Right lobe of liver (tissue), 6 donors: ENCODE results near the gene FMNL2. TPM values are rescaled to one million over a fixed set of nuclear protein-coding genes. Genes with fewer than 3 reads are reported as not detected.
A peak's percentile ranks its signal among the peaks of the same experiment; 100 is the strongest.

ENCODE experiments used
- ATAC-seq, 4 donors: fragments of 200-7000 bp; cut with Tn5 transposase; one replicate each; pipeline ENCODE4 v1.9.1; 2020; ENCODE audit warnings: mild to moderate bottlenecking in 4 of 4, moderate library complexity in 4 of 4
- DNase-seq, 3 donors: peaks; one replicate each; pipeline ENCODE4 v3.0.0-alpha.2; 2020
- H3K27ac ChIP-seq, 3 donors: fragments of 200-600 bp; one replicate each; pipeline ENCODE4 v1.8.0; 2022
- H3K27me3 ChIP-seq, 2 donors: fragments of 200-600 bp; one replicate each; pipeline ENCODE4 v1.8.0; 2022
- H3K36me3 ChIP-seq, 4 donors: fragments of 200-600 bp; sonication (generic) in 1 of 4; one replicate each; pipeline versions ENCODE4 v1.5.1 to v1.8.0; 2017 to 2022; ENCODE audit warnings: control low read depth in 1 of 4
- H3K4me1 ChIP-seq, 4 donors: fragments of 200-600 bp; sonication (generic) in 1 of 4; one replicate each; pipeline versions ENCODE4 v1.5.1 to v1.8.0; 2017 to 2022; ENCODE audit warnings: control low read depth in 1 of 4
- H3K4me3 ChIP-seq, 3 donors: fragments of 200-600 bp; one replicate each; pipeline ENCODE4 v1.8.0; 2022
- H3K9me3 ChIP-seq, 4 donors: fragments of 200-600 bp; sonication (generic) in 1 of 4; one replicate each; pipeline versions ENCODE4 v1.5.1 to v1.8.0; 2017 to 2022; ENCODE audit warnings: control low read depth in 1 of 4
- CTCF ChIP-seq, 4 donors: fragments of 200-600 bp in 3 of 4; fragments of 450-650 bp in 1 of 4; IDR thresholded peaks; one replicate each; pipeline versions ENCODE4 v1.5.1 to v1.8.0; 2016 to 2022; ENCODE audit warnings: antibody characterized with exemption in 4 of 4, mild to moderate bottlenecking in 2 of 4
- POLR2A ChIP-seq: fragments of 450-650 bp; IDR thresholded peaks from one replicate; pipeline ENCODE4 v1.6.1; 2017; ENCODE audit warnings: antibody characterized with exemption, mild to moderate bottlenecking
- WGBS: methylation state at CpG from one replicate; pipeline ENCODE4 v1.1.6; 2018; ENCODE audit warnings: low coverage, low lambda C conversion rate; ENCODE audit not compliant: insufficient coverage; ENCODE audit errors: missing lambda C conversion rate; 5-methylcytosine and 5-hydroxymethylcytosine counted together
- intact Hi-C, 2 donors: fragments of 100-400 bp; cut with DNase I; formaldehyde crosslinking; loops; one replicate each; pipeline versions ENCODE4 v1.11.2 to v1.14.1; 2022
- total RNA-seq, 6 experiments: library from RNA; depleted of rRNA in 2 of 6; stranded (reverse); fragments of >200 nt in 2 of 6; fragmentation: NEBNext Ultra II Directional in 3 of 6; extraction: Animal tissue kit (Norgen Biotek cat#: 25700) in 3 of 6; gene quantifications; one replicate each; pipeline versions ENCODE4 v1.1.0 to v1.2.4, GENCODE V29; 2016 to 2023
- donor health status: DM: no; HTN: yes; CAD: no.
- donor health status: DM: no; HTN: no; CAD: no.
- donor health status: DM: no; HTN: no; CAD: no.
- donor health status: DM: no; HTN: yes; CAD: no.
- donor health status: DM: no; HTN: yes; CAD: no.

Gene FMNL2
- total RNA-seq, 6 experiments from 2014 or later: 3.5 to 12.1 (median 7.1) TPM

- intact Hi-C loops: no loop called here
- Histone ChIP-seq H3K4me1 (no peaks in the 10 kb centered on the region), H3K36me3 (no peaks in the 10 kb centered on the region), H3K4me3 (no peak overlapping the region), H3K27ac (no peak overlapping the region), H3K27me3 (no peaks in the 10 kb centered on the region), H3K9me3 (no peaks in the 10 kb centered on the region)
- ATAC-seq (no peak), DNase-seq (no peak)
- TF ChIP-seq POLR2A: no peak
- TF ChIP-seq CTCF (IDR thresholded peaks at IDR 0.05): no peak
- 77% methylated on average over 4 of the region's 4 CpGs for WGBS
Measured at GRCh38 chr2:152543717-152544116, 208.7 kb downstream of the FMNL2 start.

DNA sequence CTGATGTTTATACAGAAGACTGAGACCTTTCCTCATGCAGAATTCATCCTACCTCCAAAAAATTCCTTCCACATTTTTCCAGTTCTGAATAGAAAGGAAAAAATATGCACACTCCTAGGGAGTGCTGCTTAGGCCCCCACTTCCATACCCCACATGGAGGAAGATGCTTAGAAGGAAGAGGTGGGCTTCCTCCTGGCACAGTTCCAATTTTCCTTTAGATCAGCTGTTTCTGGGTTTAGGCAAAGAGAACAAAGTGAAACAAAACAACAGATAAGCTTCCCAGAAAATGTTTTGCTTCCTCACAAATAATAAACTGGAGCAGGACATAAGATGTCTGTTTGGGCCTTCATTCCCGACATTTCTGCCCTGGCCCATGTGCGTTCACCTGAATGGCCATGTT, 209.7 kb downstream of the FMNL2 start:
- intact Hi-C loops: no loop called here
- Histone ChIP-seq H3K27me3 (no peaks in the 10 kb centered on the region), H3K27ac (no peak overlapping the region), H3K4me1 (no peaks in the 10 kb centered on the region), H3K9me3 (no peaks in the 10 kb centered on the region), H3K36me3 (no peaks in the 10 kb centered on the region), H3K4me3 (no peak overlapping the region)
- peak in 3 of 4 donors; percentile 14 to 36 (median 15) for ATAC-seq
- DNase-seq: no peak
- TF ChIP-seq POLR2A (no peak), CTCF (IDR thresholded peaks at IDR 0.05) (no peak)
- WGBS: 55% methylated on average over 2 of the region's 2 CpGs

DNA sequence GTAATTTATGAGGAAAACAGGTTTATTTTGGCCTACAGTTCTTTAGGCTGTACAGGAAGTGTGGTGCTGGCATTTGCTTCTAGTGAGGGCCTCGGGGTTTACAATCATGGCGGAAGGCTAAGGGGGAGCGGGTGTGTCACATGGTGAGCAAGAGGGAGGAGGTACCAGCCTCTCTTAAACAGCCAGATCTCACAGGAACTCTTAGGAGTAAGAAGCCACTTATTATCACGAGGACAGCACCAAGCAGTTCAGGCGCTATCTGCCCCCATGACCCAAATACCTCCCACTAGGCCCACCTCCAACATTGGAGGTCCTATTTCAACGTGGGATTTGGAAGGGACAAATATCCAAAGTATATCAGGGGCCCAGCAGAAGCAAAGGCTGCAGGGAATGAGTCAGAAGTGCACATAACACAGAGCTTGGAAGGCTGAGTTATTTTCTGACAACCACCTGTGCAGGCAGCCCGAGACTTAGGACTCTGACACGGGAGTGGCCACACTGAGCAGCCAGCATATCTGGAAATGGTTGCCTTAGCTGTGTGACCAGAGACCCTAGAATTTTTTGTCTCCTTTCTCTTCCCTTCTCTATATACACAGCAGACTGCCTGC, 211.4 kb downstream of the FMNL2 start:
- Histone ChIP-seq H3K36me3 (no peaks in the 10 kb centered on the region), H3K9me3 (no peaks in the 10 kb centered on the region), H3K4me1 (no peaks in the 10 kb centered on the region), H3K4me3 (no peak overlapping the region), H3K27me3 (no peaks in the 10 kb centered on the region), H3K27ac (no peak overlapping the region)
- WGBS: 74% methylated on average over 5 of the region's 8 CpGs
- intact Hi-C loops: no loop called here
- DNase-seq: no peak
- no peak for ATAC-seq
- TF ChIP-seq CTCF (IDR thresholded peaks at IDR 0.05) (no peak), POLR2A (no peak)

DNA sequence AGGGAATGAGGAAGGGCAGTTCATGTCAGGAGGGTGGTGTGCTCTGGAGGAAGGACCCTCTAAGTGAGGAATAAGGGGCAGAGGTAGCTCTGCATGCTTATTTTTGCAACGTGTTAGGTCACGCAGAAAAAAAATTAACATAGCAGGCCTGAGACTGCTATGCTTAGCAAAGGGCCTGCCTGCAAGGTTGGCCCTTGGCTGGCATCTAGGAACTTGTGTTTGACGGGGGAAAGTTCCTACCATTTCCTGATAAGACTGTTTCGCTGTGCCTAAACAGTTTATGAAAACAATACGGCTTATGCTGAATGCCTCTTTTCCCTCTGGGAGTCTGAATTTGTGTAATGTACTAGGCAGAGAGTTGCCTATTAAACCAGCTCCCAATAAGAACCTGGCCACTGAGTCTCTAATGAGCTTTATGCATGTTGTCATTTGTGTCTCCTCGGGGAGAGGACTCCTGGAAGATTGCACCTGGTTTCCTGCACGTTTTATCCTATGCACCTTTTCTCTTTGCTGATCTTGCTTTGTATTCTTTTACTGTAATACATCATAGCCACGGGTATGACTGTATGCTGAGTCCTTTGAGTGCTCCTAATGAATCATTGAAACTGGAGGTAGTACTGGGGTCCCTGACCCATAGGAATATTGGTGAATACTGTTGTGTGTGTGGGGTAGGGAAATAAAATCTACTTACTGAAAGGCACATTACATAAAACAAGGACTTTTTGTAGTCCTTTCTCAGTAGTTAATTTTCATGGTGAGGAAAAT, 213.3 kb downstream of the FMNL2 start:
- no peaks in the 10 kb centered on the region for H3K9me3 ChIP-seq
- WGBS: 65% methylated on average over 5 of the region's 8 CpGs
- intact Hi-C loops: no loop called here
- H3K4me1 ChIP-seq: no peaks in the 10 kb centered on the region
- H3K36me3 ChIP-seq: no peaks in the 10 kb centered on the region
- TF ChIP-seq POLR2A (no peak), CTCF (IDR thresholded peaks at IDR 0.05) (no peak)
- no peak overlapping the region for H3K27ac ChIP-seq
- H3K27me3 ChIP-seq: no peaks in the 10 kb centered on the region
- no peak for DNase-seq
- no peak overlapping the region for H3K4me3 ChIP-seq
- no peak for ATAC-seq
